Skin epidermis (tissue), 12 donors: Measurements from ENCODE around the gene ARHGEF4.

Experiments
- H3K27ac ChIP-seq, 21 experiments: fragments of 200-600 bp; sonication (generic) in 11 of 21; one replicate each; pipeline ENCODE4 v1.5.0; 2020; ENCODE audit warnings: mild to moderate bottlenecking in 3 of 21, inconsistent platforms in 2 of 21, moderate library complexity in 2 of 21
- H3K4me3 ChIP-seq, 7 experiments: fragments of 200-600 bp; sonication (generic) in 2 of 7; one replicate each; pipeline ENCODE4 v1.5.0; 2020; ENCODE audit warnings: inconsistent platforms in 2 of 7, mild to moderate bottlenecking in 2 of 7, moderate library complexity in 1 of 7

ARHGEF4 gene

GRCh38 chr2:131092458-131093005, 255.8 kb downstream of the ARHGEF4 start:
- peak overlapping the region; percentile 58 to 88 (median 81) for H3K4me3 ChIP-seq
- H3K27ac ChIP-seq = peak overlapping the region; percentile 83 to 98 (median 95)

GRCh38 chr2:131093006-131093695, 256.4 kb downstream of the ARHGEF4 start, which contains the start of gene FAM168B:
TSS of gene FAM168B (minus strand) at chr2:131093460. CDS start at chr2:131082646, 10,814 bp downstream.
- Histone ChIP-seq H3K27ac (peak within 1 kb of the TSS; percentile 83 to 98 (median 95)), H3K4me3 (peak within 1 kb of the TSS; percentile 58 to 88 (median 81))

GRCh38 chr2:131093696-131094462, 257.2 kb downstream of the ARHGEF4 start:
- Histone ChIP-seq H3K4me3 (peak overlapping the region; percentile 58 to 88 (median 81)), H3K27ac (peak overlapping the region; percentile 83 to 98 (median 95))

- Histone ChIP-seq H3K27ac (peak overlapping the region in 2 of 21 experiments; percentile 91 to 97), H3K4me3 (no peak overlapping the region)
These were observed 258.0 kb downstream of the ARHGEF4 start for GRCh38 chr2:131094463-131095281.
